GM23338 (cell line): ENCODE data around the gene PHF23. TPM values are rescaled to one million over a fixed set of nuclear protein-coding genes. Genes with fewer than 3 reads are reported as not detected.

Experiments used
- ATAC-seq: fragments of 200-7000 bp; cut with Tn5 transposase; 3 replicates; pipeline ENCODE4 v1.9.1; 2020
- DNase-seq: peaks from one replicate; pipeline ENCODE4 v3.0.0-alpha.2; 2015; ENCODE audit warnings: low spot score
- H2AFZ ChIP-seq: fragments of 200-600 bp; sonication (generic); 2 replicates; pipeline ENCODE4 v1.8.0; 2016; ENCODE audit warnings: antibody characterized with exemption, mild to moderate bottlenecking, moderate library complexity
- H3F3A ChIP-seq: fragments of 200-600 bp; sonication (generic); replicated peaks from 2 replicates; pipeline ENCODE4 v1.8.0; 2017; ENCODE audit warnings: antibody characterized with exemption, mixed run types, low read depth
- H3K27ac ChIP-seq: fragments of 200-600 bp; sonication (generic); 2 replicates; pipeline ENCODE4 v1.6.1; 2016; ENCODE audit warnings: low read depth
- H3K27me3 ChIP-seq: fragments of 200-600 bp; sonication (generic); 2 replicates; pipeline ENCODE4 v1.8.0; 2016; ENCODE audit warnings: mild to moderate bottlenecking, mixed run types, moderate library complexity; ENCODE audit not compliant: insufficient read depth
- H3K36me3 ChIP-seq: fragments of 200-600 bp; sonication (generic); 2 replicates; pipeline ENCODE4 v1.8.0; 2016; ENCODE audit warnings: mild to moderate bottlenecking; ENCODE audit not compliant: insufficient read depth
- H3K4me1 ChIP-seq: fragments of 200-600 bp; sonication (generic); 2 replicates; pipeline ENCODE4 v1.8.0; 2016; ENCODE audit warnings: mild to moderate bottlenecking, moderate library complexity; ENCODE audit not compliant: insufficient read depth
- H3K4me2 ChIP-seq: fragments of 200-600 bp; sonication (generic); 2 replicates; pipeline ENCODE4 v1.7.1; 2017; ENCODE audit warnings: mixed run types
- H3K4me3 ChIP-seq: fragments of 200-600 bp; sonication (generic); 2 replicates; pipeline ENCODE4 v1.6.1; 2016; ENCODE audit warnings: mixed run types
- H3K79me2 ChIP-seq: fragments of 200-600 bp; sonication (generic); replicated peaks from 2 replicates; pipeline ENCODE4 v1.8.0; 2017; ENCODE audit warnings: mild to moderate bottlenecking; ENCODE audit not compliant: insufficient read depth
- H3K9me2 ChIP-seq: fragments of 200-600 bp; sonication (generic); 2 replicates; pipeline ENCODE4 v1.8.0; 2017; ENCODE audit not compliant: insufficient read depth
- H4K20me1 ChIP-seq: fragments of 200-600 bp; sonication (generic); replicated peaks from 2 replicates; pipeline ENCODE4 v1.8.0; 2017; ENCODE audit warnings: mild to moderate bottlenecking; ENCODE audit not compliant: insufficient read depth
- H3K27ac Mint-ChIP-seq: 2 replicates; pipeline ENCODE4 v1.8.0; 2020; ENCODE audit warnings: inconsistent platforms, mild to moderate bottlenecking, moderate library complexity, mixed read lengths
- H3K27me3 Mint-ChIP-seq: 3 replicates; pipeline ENCODE4 v1.8.0; 2022; ENCODE audit warnings: low read depth, mild to moderate bottlenecking, moderate library complexity, mixed read lengths, inconsistent platforms; ENCODE audit not compliant: insufficient read depth, poor library complexity
- H3K36me3 Mint-ChIP-seq: 3 replicates; pipeline ENCODE4 v1.8.0; 2021; ENCODE audit warnings: low read depth, mild to moderate bottlenecking, inconsistent platforms, moderate library complexity, mixed read lengths
- H3K4me1 Mint-ChIP-seq: 3 replicates; pipeline ENCODE4 v1.8.0; 2020; ENCODE audit warnings: mild to moderate bottlenecking, inconsistent platforms, mixed read lengths
- H3K4me3 Mint-ChIP-seq: 3 replicates; pipeline ENCODE4 v1.8.0; 2021; ENCODE audit warnings: moderate library complexity, mild to moderate bottlenecking, inconsistent platforms, mixed read lengths
- H3K9me3 Mint-ChIP-seq: 3 replicates; pipeline ENCODE4 v1.8.0; 2020; ENCODE audit warnings: moderate library complexity, mild to moderate bottlenecking, inconsistent platforms, mixed read lengths
- EZH2 ChIP-seq: fragments of 200-600 bp; sonication (generic); IDR thresholded peaks from one replicate; pipeline ENCODE4 v1.8.0; 2017; ENCODE audit warnings: antibody characterized with exemption, mild to moderate bottlenecking, low read depth; ENCODE audit not compliant: unreplicated experiment
- JUNB ChIP-seq: IDR thresholded peaks from one replicate; pipeline ENCODE4 v1.6.1; 2016; ENCODE audit warnings: antibody characterized with exemption; ENCODE audit not compliant: unreplicated experiment
- NANOG ChIP-seq: IDR thresholded peaks from 2 replicates; pipeline ENCODE4 v1.6.1; 2016; ENCODE audit warnings: antibody characterized with exemption, borderline replicate concordance
- ZNF114 ChIP-seq: fragments of 250-450 bp; sonication (Bioruptor Pico); IDR thresholded peaks from 2 replicates; pipeline ENCODE4 v1.5.0; 2020; ENCODE audit warnings: mild to moderate bottlenecking, moderate library complexity
- polyA plus RNA-seq: library from polyadenylated mRNA; unstranded; fragments of >200 nt; fragmentation: Nextera tagmentation; extraction: Ambion mirVana; gene quantifications from 2 replicates; pipeline ENCODE4 v1.2.1, GENCODE V29; 2016
- total RNA-seq: library from RNA; depleted of rRNA; stranded (reverse); fragments of >200 nt; shearing (Covaris generic); gene quantifications from 2 replicates; pipeline ENCODE4 v1.2.3, GENCODE V29; 2014
- TF ChIP-seq, protein P1 (sequence below): fragments of 250-450 bp; sonication (Bioruptor Pico); IDR thresholded peaks from 2 replicates; pipeline ENCODE4 v1.5.0; 2020; ENCODE audit warnings: mild to moderate bottlenecking, moderate library complexity
- TF ChIP-seq, protein P2 (sequence below), 2 experiments: fragments of 200-600 bp in 1 of 2; sonication (generic) in 1 of 2; conservative IDR thresholded peaks; 2 replicates each; pipeline versions ENCODE4 v1.5.1 to v1.6.1; 2016 to 2017; ENCODE audit warnings: antibody characterized with exemption in 2 of 2, low read depth in 2 of 2, mild to moderate bottlenecking in 2 of 2, moderate library complexity in 1 of 2

The PHF23 gene
- total and polyA plus RNA-seq, 2 experiments from 2014 or later, result 35.4 to 51.0 TPM

DNA sequence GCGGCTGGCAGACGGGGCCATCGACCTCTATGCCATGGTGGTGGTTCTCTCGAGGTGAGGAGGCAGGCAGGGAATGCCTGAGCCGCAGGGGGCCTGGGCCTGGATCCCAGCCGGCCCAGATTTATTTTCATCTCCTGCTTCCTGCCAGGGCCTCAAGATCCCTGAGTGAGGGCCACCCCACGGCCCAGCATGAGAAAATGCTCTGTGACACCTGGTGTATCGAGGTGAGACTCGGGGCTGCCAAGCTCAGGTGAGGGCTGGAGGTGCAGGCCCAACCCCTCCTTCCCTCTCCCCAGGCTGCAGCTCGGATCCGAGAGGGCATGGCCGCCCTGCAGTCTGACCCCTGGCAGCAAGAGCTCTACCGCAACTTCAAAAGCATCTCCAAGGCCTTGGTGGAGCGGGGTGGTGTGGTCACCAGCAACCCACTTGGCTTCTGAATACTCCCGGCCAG, 14.6 kb downstream of the PHF23 start (continued):
- TF ChIP-seq, protein P1, sequence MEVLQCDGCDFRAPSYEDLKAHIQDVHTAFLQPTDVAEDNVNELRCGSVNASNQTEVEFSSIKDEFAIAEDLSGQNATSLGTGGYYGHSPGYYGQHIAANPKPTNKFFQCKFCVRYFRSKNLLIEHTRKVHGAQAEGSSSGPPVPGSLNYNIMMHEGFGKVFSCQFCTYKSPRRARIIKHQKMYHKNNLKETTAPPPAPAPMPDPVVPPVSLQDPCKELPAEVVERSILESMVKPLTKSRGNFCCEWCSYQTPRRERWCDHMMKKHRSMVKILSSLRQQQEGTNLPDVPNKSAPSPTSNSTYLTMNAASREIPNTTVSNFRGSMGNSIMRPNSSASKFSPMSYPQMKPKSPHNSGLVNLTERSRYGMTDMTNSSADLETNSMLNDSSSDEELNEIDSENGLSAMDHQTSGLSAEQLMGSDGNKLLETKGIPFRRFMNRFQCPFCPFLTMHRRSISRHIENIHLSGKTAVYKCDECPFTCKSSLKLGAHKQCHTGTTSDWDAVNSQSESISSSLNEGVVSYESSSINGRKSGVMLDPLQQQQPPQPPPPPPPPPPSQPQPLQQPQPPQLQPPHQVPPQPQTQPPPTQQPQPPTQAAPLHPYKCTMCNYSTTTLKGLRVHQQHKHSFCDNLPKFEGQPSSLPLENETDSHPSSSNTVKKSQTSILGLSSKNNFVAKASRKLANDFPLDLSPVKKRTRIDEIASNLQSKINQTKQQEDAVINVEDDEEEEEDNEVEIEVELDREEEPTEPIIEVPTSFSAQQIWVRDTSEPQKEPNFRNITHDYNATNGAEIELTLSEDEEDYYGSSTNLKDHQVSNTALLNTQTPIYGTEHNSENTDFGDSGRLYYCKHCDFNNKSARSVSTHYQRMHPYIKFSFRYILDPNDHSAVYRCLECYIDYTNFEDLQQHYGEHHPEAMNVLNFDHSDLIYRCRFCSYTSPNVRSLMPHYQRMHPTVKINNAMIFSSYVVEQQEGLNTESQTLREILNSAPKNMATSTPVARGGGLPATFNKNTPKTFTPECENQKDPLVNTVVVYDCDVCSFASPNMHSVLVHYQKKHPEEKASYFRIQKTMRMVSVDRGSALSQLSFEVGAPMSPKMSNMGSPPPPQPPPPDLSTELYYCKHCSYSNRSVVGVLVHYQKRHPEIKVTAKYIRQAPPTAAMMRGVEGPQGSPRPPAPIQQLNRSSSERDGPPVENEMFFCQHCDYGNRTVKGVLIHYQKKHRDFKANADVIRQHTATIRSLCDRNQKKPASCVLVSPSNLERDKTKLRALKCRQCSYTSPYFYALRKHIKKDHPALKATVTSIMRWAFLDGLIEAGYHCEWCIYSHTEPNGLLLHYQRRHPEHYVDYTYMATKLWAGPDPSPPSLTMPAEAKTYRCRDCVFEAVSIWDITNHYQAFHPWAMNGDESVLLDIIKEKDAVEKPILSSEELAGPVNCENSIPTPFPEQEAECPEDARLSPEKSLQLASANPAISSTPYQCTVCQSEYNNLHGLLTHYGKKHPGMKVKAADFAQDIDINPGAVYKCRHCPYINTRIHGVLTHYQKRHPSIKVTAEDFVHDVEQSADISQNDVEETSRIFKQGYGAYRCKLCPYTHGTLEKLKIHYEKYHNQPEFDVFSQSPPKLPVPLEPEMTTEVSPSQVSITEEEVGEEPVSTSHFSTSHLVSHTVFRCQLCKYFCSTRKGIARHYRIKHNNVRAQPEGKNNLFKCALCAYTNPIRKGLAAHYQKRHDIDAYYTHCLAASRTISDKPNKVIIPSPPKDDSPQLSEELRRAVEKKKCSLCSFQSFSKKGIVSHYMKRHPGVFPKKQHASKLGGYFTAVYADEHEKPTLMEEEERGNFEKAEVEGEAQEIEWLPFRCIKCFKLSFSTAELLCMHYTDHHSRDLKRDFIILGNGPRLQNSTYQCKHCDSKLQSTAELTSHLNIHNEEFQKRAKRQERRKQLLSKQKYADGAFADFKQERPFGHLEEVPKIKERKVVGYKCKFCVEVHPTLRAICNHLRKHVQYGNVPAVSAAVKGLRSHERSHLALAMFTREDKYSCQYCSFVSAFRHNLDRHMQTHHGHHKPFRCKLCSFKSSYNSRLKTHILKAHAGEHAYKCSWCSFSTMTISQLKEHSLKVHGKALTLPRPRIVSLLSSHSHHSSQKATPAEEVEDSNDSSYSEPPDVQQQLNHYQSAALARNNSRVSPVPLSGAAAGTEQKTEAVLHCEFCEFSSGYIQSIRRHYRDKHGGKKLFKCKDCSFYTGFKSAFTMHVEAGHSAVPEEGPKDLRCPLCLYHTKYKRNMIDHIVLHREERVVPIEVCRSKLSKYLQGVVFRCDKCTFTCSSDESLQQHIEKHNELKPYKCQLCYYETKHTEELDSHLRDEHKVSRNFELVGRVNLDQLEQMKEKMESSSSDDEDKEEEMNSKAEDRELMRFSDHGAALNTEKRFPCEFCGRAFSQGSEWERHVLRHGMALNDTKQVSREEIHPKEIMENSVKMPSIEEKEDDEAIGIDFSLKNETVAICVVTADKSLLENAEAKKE (CRISPR knock-in tag), result no peak
- TF ChIP-seq NANOG (no peak), ZNF114 (CRISPR knock-in tag) (no peak), EZH2 (no peak)
- TF ChIP-seq, protein P2, sequence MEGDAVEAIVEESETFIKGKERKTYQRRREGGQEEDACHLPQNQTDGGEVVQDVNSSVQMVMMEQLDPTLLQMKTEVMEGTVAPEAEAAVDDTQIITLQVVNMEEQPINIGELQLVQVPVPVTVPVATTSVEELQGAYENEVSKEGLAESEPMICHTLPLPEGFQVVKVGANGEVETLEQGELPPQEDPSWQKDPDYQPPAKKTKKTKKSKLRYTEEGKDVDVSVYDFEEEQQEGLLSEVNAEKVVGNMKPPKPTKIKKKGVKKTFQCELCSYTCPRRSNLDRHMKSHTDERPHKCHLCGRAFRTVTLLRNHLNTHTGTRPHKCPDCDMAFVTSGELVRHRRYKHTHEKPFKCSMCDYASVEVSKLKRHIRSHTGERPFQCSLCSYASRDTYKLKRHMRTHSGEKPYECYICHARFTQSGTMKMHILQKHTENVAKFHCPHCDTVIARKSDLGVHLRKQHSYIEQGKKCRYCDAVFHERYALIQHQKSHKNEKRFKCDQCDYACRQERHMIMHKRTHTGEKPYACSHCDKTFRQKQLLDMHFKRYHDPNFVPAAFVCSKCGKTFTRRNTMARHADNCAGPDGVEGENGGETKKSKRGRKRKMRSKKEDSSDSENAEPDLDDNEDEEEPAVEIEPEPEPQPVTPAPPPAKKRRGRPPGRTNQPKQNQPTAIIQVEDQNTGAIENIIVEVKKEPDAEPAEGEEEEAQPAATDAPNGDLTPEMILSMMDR (conservative IDR thresholded peaks at IDR 0.05; ENCODE audit: low read depth in 2 of 2), result no peak

- Histone ChIP-seq H3K27me3 (no peaks in the 10 kb centered on the region), H3F3A (peaks cover 17% of the 10 kb centered on the region), H3K36me3 (peaks cover 11% of the 10 kb centered on the region; the same call in 1 of the 2 replicates), H3K4me3 (no peak overlapping the region), H3K4me2 (no peak overlapping the region), H3K9me2 (no peaks in the 10 kb centered on the region), H3K27ac (no peak overlapping the region), H4K20me1 (peaks cover 37% of the 10 kb centered on the region), H2AFZ (no peak overlapping the region), H3K79me2 (no peaks in the 10 kb centered on the region; the same call in 1 of the 2 replicates), H3K4me1 (peaks cover 12% of the 10 kb centered on the region)
- no peak overlapping the region; the same call in 2 of the 3 replicates for H3K4me3 Mint-ChIP-seq
- no peak for TF ChIP-seq JUNB
- peaks cover 20% of the 10 kb centered on the region for H3K4me1 Mint-ChIP-seq
- H3K9me3 Mint-ChIP-seq, result no peaks in the 10 kb centered on the region; the same call in 2 of the 3 replicates
- ATAC-seq, result no peak
- peaks cover 79% of the 10 kb centered on the region for H3K36me3 Mint-ChIP-seq
- peaks cover 45% of the 10 kb centered on the region for H3K27me3 Mint-ChIP-seq
- no peak for DNase-seq
- peak overlapping the region; percentile 17; the same call in 1 of the 2 replicates for H3K27ac Mint-ChIP-seq
Observed at GRCh38 chr17:7224110-7224509, 15.1 kb downstream of the PHF23 start.
